Fibroblast of lung (primary cell): ENCODE measurements around the gene ZNF23.

ENCODE experiments used
- CTCF ChIP-seq, 2 donors: IDR thresholded peaks in 1 of 2; conservative IDR thresholded peaks in 1 of 2; 1 replicate in 1 of 2; 2 replicates in 1 of 2; pipeline ENCODE4 v1.5.1; 2011 to 2012; ENCODE audit warnings: low read length in 2 of 2, control low read depth in 1 of 2, inconsistent platforms in 1 of 2, low read depth in 1 of 2, mild to moderate bottlenecking in 1 of 2
- EZH2 ChIP-seq: IDR thresholded peaks from 2 replicates; pipeline ENCODE4 v1.5.1; 2012; ENCODE audit warnings: low read length, control low read depth, mild to moderate bottlenecking; ENCODE audit errors: missing control alignments

DNA sequence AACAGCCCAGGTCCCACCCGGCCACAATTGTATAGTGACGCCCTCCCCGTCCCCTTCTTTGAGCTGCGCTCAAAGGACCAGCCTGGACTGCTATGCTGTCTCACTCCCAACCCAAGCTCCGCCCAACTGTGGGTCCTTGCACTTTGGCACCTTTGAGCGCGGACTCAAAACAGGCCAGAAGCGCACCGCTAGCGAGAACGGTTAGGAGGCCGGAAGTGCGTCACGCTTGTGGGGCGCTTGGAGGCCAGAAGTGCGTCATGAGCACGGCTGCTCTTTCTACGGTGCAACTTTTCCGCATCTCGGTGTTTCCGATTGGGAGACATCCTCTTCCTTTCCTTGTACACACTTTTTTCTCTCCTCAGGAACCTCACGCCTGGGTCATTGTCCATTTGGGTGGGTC, 27.1 kb upstream of the ZNF23 start, which contains the start of gene ZNF19:
- no peak for TF ChIP-seq CTCF (conservative IDR thresholded peaks at IDR 0.05 in 1 of 2, IDR thresholded peaks at IDR 0.05 in 1 of 2; ENCODE audit: low read depth in 1 of 2, low read length in 2 of 2)
- no peak for TF ChIP-seq EZH2
